ENCODE data around the gene ASIC1.

Gene ASIC1

GRCh38 chr12:50106907-50107306 is 49.5 kb downstream of the ASIC1 start:
- no peak for DNase-seq (ENCODE audit: low read depth in 2 of 3, low spot score in 1 of 3)

GRCh38 chr12:50107416-50108268 is 50.2 kb downstream of the ASIC1 start:
- no peak for DNase-seq (ENCODE audit: low read depth in 2 of 3, low spot score in 1 of 3)

DNA sequence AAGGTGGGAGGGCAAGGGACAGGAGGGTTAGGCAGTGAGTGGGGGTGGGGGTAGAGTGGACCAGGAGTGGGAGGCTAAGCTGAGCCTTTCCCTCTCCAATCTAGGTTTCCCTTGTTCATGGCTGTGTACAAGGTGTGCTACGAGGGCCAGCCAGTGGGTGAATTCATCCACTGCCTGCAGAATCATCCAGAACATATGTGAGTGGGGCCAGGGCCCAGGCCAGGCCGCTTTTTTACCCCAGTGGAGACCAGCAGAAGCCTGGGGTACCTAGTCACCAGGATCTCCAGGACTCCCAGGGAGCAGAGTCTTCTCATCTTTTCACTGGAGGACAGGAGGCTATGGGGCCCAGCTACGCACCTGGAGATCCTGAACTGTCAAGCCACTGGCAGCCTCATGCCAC is 51.9 kb downstream of the ASIC1 start:
- no peak for DNase-seq (ENCODE audit: low read depth in 2 of 3, low spot score in 1 of 3)

DNA sequence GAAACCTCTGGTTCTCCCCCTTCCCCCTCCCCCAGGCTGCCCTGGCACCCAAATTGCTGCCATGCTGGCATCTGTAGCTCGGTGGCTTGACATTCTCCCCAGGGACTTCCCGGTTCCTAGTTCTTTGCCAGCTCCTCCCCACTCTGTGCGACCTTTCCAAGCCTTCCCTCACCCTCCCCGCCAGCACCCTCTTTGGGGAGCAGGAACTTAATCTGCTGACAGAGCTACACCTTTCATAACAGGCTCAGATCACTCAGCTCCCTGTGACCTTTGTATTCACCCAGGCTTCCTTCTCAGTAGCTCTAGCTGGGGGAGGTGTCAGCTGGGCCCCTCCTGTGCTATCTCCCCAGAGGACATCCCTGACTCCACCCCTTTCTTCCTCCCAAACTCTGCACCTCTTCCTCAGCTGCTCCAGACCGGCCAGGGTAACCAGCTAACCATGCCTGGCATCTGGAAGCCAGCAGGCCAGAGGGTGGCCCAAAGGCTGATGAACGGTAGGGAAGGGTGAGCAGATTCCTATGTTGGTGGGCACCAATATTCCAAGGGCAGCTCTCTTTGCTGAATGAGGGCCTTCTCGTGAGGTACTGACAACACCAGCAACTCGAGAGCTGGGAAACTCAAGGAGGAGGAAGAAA is 52.8 kb downstream of the ASIC1 start:
- no peak for DNase-seq (ENCODE audit: low read depth in 2 of 3, low spot score in 1 of 3)

DNA sequence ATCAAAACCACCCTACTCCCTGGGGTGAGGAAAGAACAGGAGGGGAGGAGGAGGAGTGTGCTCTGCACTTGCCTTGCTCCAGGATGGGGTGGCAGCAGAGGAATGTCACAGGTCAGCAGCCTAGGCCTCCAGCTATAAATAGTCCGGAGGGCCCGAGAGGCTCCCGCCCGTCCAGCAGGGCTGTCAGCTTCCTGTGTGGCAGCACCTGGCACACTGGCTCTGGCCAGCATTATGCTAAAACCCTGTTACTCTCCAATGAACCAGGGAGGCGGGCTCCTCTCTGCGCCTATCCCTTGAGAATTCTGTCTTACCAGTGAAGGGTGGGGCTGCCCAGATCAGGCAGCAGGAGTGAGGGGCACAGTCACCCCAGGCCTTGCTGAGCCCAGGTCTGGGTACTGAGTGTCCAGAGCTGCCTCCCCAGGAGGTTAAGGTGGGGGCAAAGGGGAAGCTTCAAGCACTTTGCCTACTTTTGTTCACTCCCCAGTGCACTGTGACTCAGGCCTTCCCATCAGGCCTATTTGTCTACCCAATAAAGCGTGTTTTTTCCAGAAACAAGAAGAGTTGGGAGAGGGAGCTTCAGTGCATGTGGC is 53.5 kb downstream of the ASIC1 start:
- DNase-seq (ENCODE audit: low read depth in 2 of 3, low spot score in 1 of 3): no peak

GRCh38 chr12:50111395-50111692 is 53.9 kb downstream of the ASIC1 start:
- DNase-seq (ENCODE audit: low read depth in 2 of 3, low spot score in 1 of 3): no peak

DNA sequence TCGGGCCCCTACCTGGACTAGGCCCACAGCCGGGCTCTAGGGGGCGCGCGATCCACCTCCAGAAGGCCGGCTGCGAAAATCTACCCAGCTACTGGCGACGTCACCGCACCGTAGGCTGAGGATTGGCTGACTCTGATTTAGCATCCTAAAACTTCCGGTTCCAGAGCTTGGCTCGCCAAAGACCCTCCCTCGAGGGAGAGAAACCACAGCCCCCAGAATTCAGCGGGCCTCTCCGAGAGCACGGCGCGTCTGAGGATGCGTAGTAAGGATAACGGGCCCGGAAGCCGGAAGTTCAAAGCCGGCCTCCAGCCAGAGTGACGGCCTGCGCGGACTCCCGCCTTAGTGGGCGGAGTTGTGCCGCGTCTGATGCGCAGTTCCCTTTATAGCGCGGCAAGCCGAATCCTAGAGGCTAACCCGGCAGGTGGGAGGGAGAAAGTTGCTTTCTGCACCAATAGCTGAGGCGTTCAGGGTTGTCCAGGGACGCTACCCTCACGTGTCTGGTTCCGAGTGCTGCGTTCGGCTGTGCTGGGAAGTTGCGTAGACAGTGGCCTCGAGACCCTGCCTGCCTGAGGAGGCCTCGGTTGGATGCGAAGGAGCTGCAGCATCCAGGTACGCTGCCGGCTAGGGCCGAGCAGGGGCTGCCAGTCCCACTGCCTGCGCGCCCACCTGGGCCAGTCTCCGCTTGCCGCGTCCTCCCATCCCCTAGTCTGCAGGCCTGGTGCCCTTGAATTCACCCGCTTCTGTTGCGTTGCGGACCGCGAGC is 54.5 kb downstream of the ASIC1 start, which contains the start of gene COX14:
Gene COX14, plus strand, starts transcription at position 544 of the 763 bp plus-strand sequence. CDS start 7,808 bp downstream, outside the sequence.
- peak; percentile 97 to 99 (median 99) for DNase-seq (ENCODE audit: low read depth in 2 of 3, low spot score in 1 of 3)

DNA sequence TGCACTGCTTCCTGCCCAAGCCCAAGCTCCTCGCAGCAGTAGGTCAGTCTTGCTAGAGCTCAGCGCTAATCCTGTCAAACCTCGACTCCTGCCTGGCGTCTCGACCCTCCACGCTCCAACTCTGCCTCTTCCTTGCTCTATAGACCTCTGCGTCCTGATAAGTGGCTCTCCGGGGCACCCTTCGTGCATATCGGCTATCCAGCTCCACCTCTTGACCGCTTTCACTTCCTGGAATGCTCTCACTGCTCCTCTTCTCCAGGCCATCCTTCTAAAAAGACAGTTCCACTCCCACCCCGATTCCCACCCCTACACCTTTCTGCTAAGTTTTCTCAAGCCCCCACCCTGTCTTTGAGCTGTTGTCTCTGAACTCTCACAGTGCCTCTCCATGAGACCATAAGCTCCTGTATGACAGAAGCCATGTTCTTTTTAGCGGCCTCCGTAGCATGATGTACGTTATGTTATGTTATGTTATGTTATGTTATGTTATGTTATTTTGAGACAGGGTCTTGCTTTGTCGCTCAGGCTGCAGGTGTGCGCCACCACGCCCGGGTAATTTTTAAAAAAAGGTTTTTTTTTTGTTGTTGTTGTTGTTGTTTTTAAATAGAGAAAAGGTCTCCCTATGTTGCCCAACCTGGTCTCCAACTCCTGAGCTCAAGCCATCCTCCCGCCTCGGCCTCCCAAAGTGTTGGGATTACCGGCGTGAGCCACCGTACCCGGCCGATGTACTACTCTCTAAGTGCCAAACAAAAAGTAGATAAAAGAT is 55.2 kb downstream of the ASIC1 start:
- DNase-seq (ENCODE audit: low read depth in 2 of 3, low spot score in 1 of 3): no peak

GRCh38 chr12:50117057-50117622 is 59.7 kb downstream of the ASIC1 start:
- DNase-seq (ENCODE audit: low read depth in 2 of 3, low spot score in 1 of 3): no peak

DNA sequence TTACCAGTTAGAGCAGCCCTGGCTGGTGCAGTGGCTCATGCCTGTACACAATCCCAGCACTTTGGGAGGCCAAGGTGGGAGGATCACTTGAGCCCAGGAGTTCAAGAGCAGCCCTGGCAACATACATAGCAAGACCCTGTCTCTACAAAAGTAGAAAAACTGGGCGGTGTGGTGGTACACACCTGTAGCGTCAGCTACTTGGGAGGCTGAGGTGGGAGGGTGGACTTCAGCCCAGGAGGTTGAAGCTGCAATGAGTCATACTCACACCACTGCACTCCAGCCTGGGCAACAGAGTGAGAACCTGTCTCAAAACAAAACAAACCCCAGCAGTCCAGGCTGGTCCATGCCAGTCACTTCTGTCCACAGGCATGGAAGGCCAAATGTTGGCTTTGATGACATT is 62.0 kb downstream of the ASIC1 start:
- DNase-seq (ENCODE audit: low read depth in 2 of 3, low spot score in 1 of 3): no peak

- no peak for DNase-seq (ENCODE audit: low read depth in 2 of 3, low spot score in 1 of 3)
Observed at GRCh38 chr12:50120521-50120920, 63.1 kb downstream of the ASIC1 start.

GRCh38 chr12:50120953-50121352 is 63.6 kb downstream of the ASIC1 start:
- no peak for DNase-seq (ENCODE audit: low read depth in 2 of 3, low spot score in 1 of 3)

DNA sequence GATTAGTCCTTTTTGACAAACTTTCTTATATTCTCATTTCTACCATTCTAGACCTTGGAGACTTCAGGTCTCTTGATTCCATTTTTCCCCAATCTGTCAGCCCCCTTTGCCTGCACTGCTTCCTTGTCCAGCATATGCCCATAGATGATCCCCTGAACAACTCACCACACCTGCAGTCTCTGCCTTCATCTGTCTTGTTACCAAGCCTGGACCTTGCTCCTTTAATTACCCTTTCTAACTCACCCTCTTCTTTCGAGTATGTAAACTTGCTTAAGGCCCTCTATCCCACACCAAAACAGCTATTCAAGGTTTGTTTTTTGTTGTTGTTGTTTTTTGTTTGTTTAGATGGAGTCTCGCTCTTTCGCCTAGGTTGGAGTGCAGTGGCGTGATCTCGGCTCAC is 64.2 kb downstream of the ASIC1 start:
- no peak for DNase-seq (ENCODE audit: low read depth in 2 of 3, low spot score in 1 of 3)

DNA sequence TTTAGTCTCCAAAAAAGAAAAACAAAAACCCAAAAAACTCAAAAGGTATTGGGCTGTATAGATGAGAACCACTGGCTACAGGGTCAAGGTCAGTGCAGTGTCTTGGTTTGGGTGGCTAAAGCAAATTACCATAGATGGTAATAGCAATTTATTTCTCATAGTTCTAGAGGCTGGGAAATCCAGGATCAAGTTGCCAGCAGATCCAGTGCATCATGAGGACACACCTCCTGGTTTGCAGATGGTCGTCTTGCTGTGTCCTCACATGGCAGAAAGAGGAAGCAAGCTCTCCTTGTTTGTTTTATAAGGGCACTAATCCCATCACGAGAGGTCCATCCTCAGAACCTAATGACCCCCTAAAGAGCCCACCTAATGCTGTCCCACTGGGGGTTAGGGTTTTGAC is 65.8 kb downstream of the ASIC1 start:
- no peak for DNase-seq (ENCODE audit: low read depth in 2 of 3, low spot score in 1 of 3)

DNA sequence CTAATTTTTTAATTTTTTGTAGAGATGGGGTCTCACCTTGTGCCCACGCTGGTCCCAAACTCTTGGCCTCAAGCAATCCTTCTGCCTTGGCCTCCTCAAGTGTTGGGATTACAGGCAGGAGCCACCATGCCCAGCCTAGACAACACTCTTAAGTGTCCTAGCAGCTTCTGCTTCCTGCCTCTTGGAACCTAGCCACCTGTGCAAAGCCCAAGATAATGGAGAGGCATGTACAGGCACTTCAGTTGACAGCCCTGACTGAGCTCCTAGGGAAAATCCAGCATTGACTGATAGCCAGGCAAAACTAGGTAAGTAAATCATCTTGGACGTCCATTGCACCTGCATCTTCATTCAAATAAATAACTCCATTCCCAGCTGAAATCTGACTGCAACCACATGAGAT is 70.2 kb downstream of the ASIC1 start:
- no peak for DNase-seq (ENCODE audit: low read depth in 2 of 3, low spot score in 1 of 3)

- no peak for DNase-seq (ENCODE audit: low read depth in 2 of 3, low spot score in 1 of 3)
Observed at GRCh38 chr12:50129290-50129689, 71.9 kb downstream of the ASIC1 start.

GRCh38 chr12:50132505-50133135 is 75.2 kb downstream of the ASIC1 start:
- no peak for DNase-seq (ENCODE audit: low read depth in 2 of 3, low spot score in 1 of 3)
